ENCODE results near the gene FALEC.

FALEC gene

GRCh38 chr1:150529017-150529416 lies 13.5 kb downstream of the FALEC start:
- Histone ChIP-seq H3K36me3 (no peaks in the 10 kb centered on the region), H3K4me3 (ENCODE audit: low read depth, low read length) (no peak overlapping the region), H3K27ac (no peak overlapping the region), H3K27me3 (ENCODE audit: insufficient read depth, low read depth, severe bottlenecking) (no peaks in the 10 kb centered on the region), H3K9me3 (ENCODE audit: severe bottlenecking) (peaks cover 3% of the 10 kb centered on the region)
- no peak for DNase-seq
- TF ChIP-seq CTCF (IDR thresholded peaks at IDR 0.05; ENCODE audit: low read depth, low read length) = no peak

GRCh38 chr1:150530491-150531159 lies 15.1 kb downstream of the FALEC start:
- H3K9me3 ChIP-seq (ENCODE audit: severe bottlenecking) = peaks cover 3% of the 10 kb centered on the region
- no peaks in the 10 kb centered on the region for H3K36me3 ChIP-seq
- no peak for DNase-seq
- no peak overlapping the region for H3K4me3 ChIP-seq (ENCODE audit: low read depth, low read length)
- H3K27me3 ChIP-seq (ENCODE audit: insufficient read depth, low read depth, severe bottlenecking) = no peaks in the 10 kb centered on the region
- TF ChIP-seq CTCF (IDR thresholded peaks at IDR 0.05; ENCODE audit: low read depth, low read length) = no peak
- no peak overlapping the region for H3K27ac ChIP-seq

- DNase-seq = no peak
- H3K4me3 ChIP-seq (ENCODE audit: low read depth, low read length) = no peak overlapping the region
- no peaks in the 10 kb centered on the region for H3K27me3 ChIP-seq (ENCODE audit: insufficient read depth, low read depth, severe bottlenecking)
- no peaks in the 10 kb centered on the region for H3K36me3 ChIP-seq
- H3K9me3 ChIP-seq (ENCODE audit: severe bottlenecking) = peaks cover 3% of the 10 kb centered on the region
- H3K27ac ChIP-seq = no peak overlapping the region
- TF ChIP-seq CTCF (IDR thresholded peaks at IDR 0.05; ENCODE audit: low read depth, low read length) = no peak
Measured at GRCh38 chr1:150532860-150533259, 17.3 kb downstream of the FALEC start.

- no peak overlapping the region for H3K4me3 ChIP-seq (ENCODE audit: low read depth, low read length)
- H3K36me3 ChIP-seq = no peaks in the 10 kb centered on the region
- H3K27me3 ChIP-seq (ENCODE audit: insufficient read depth, low read depth, severe bottlenecking) = no peaks in the 10 kb centered on the region
- peaks cover 3% of the 10 kb centered on the region for H3K9me3 ChIP-seq (ENCODE audit: severe bottlenecking)
- no peak overlapping the region for H3K27ac ChIP-seq
- no peak for TF ChIP-seq CTCF (IDR thresholded peaks at IDR 0.05; ENCODE audit: low read depth, low read length)
- no peak for DNase-seq
Measured at GRCh38 chr1:150534002-150534401, 18.4 kb downstream of the FALEC start.

- H3K27me3 ChIP-seq (ENCODE audit: insufficient read depth, low read depth, severe bottlenecking) = no peaks in the 10 kb centered on the region
- no peaks in the 10 kb centered on the region for H3K36me3 ChIP-seq
- no peak for DNase-seq
- no peak overlapping the region for H3K27ac ChIP-seq
- no peaks in the 10 kb centered on the region for H3K9me3 ChIP-seq (ENCODE audit: severe bottlenecking)
- H3K4me3 ChIP-seq (ENCODE audit: low read depth, low read length) = no peak overlapping the region
- no peak for TF ChIP-seq CTCF (IDR thresholded peaks at IDR 0.05; ENCODE audit: low read depth, low read length)
Measured at GRCh38 chr1:150535511-150536287, 20.1 kb downstream of the FALEC start.
